Activated naive CD8-positive, alpha-beta T cell (primary cell): ENCODE measurements around the gene RFWD3.

Experiments
- H3K27ac Mint-ChIP-seq: one replicate; pipeline ENCODE4 v1.8.0; 2021; ENCODE audit warnings: mixed read lengths
- H3K27me3 Mint-ChIP-seq: one replicate; pipeline ENCODE4 v1.8.0; 2021; ENCODE audit warnings: mixed read lengths
- H3K36me3 Mint-ChIP-seq: one replicate; pipeline ENCODE4 v1.8.0; 2021; ENCODE audit warnings: mixed read lengths
- H3K4me1 Mint-ChIP-seq: one replicate; pipeline ENCODE4 v1.8.0; 2021; ENCODE audit warnings: low read depth, mixed read lengths
- H3K4me3 Mint-ChIP-seq: one replicate; pipeline ENCODE4 v1.8.0; 2021; ENCODE audit warnings: mild to moderate bottlenecking, mixed read lengths
- H3K9me3 Mint-ChIP-seq: one replicate; pipeline ENCODE4 v1.8.0; 2021; ENCODE audit warnings: low read depth, mixed read lengths

The RFWD3 gene

GRCh38 chr16:74666425-74667254 lies at the start of gene RFWD3:
TSS of gene RFWD3 (minus strand) at chr16:74666877. CDS start at chr16:74661449, 5,428 bp downstream.
- Mint-ChIP-seq H3K27me3 (no peaks in the 10 kb centered on the region), H3K27ac (peak within 1 kb of the TSS; percentile 96), H3K4me1 (peaks cover 41% of the 10 kb centered on the region), H3K4me3 (peak within 1 kb of the TSS; percentile 91), H3K9me3 (no peaks in the 10 kb centered on the region), H3K36me3 (peaks cover 2% of the 10 kb centered on the region)

DNA sequence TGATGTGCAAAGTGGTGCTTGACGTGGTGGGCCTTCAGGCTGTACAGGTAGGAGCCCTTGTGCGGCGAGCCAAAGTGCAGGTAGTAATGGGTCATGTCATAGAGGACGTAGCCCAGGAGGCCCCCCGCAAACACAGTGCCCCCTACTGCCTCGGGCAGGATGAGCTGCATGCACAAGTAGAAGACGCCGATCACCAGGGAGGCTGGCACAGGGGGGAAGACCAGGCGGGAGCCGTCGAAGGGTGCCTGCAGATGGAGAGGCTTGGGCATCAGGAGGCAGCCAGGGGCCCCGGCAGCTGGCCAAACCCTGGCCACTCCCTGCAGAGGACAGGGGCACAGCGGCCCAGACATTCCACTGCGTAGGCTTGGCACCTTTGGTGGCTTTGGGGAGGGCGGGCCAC lies 49.7 kb upstream of the RFWD3 start:
- H3K4me1 Mint-ChIP-seq, result no peaks in the 10 kb centered on the region
- no peaks in the 10 kb centered on the region for H3K36me3 Mint-ChIP-seq
- H3K9me3 Mint-ChIP-seq, result no peaks in the 10 kb centered on the region
- H3K27me3 Mint-ChIP-seq, result no peaks in the 10 kb centered on the region
- H3K4me3 Mint-ChIP-seq, result no peak overlapping the region
- no peak overlapping the region for H3K27ac Mint-ChIP-seq

DNA sequence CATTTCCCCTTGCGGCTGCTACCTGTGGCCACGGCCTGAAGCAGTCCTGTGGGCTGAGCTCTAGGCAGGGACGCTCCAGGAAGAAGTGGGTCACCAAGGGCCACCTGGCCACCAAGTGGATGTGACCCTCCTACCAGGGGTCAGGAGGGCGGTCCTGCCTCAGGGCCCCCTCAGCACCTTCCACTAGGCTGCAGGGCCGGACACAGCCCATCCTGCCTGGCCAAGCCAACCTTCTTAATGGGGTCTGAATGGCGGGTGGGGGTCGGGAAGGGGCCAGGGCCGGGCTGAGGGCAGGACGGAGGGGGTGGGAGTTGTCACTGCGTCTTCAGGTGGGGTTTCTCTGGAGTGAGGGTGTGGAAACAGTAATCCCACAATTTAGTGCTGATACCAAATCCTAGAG lies 47.2 kb upstream of the RFWD3 start:
- Mint-ChIP-seq H3K27me3 (no peaks in the 10 kb centered on the region), H3K4me1 (peaks cover 5% of the 10 kb centered on the region)

DNA sequence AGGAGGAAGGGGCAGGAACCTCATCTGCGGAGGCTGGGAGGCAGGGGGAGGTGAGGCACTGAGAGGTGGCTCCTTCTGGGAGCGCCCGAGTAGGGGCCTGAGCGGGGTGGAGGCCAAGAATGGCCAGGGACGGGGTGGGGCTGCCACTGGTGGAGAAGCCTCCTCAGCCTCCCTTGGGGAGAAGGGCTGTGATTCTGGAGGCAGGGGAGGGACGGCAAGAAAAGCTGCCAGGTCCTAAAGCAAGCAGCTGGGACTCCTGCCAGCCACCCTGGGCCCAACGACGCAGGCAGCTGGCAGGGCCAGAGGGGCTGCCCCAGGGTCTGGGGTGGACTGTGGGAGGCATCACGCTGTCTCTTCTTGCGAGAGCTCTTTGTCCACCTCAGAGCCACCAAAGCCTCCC lies 46.6 kb upstream of the RFWD3 start:
- Mint-ChIP-seq H3K27me3 (no peaks in the 10 kb centered on the region), H3K4me1 (peaks cover 5% of the 10 kb centered on the region), H3K4me3 (no peak overlapping the region), H3K36me3 (no peaks in the 10 kb centered on the region), H3K27ac (no peak overlapping the region), H3K9me3 (no peaks in the 10 kb centered on the region)

More for the DNA sequence above, 47.2 kb upstream of the RFWD3 start:
- Mint-ChIP-seq H3K4me3 (no peak overlapping the region), H3K27ac (no peak overlapping the region), H3K36me3 (no peaks in the 10 kb centered on the region), H3K9me3 (no peaks in the 10 kb centered on the region)

- Mint-ChIP-seq H3K27ac (no peak overlapping the region), H3K36me3 (no peaks in the 10 kb centered on the region), H3K4me1 (peaks cover 5% of the 10 kb centered on the region), H3K27me3 (no peaks in the 10 kb centered on the region), H3K4me3 (no peak overlapping the region), H3K9me3 (no peaks in the 10 kb centered on the region)
These were observed 45.3 kb upstream of the RFWD3 start for GRCh38 chr16:74711938-74712337.

DNA sequence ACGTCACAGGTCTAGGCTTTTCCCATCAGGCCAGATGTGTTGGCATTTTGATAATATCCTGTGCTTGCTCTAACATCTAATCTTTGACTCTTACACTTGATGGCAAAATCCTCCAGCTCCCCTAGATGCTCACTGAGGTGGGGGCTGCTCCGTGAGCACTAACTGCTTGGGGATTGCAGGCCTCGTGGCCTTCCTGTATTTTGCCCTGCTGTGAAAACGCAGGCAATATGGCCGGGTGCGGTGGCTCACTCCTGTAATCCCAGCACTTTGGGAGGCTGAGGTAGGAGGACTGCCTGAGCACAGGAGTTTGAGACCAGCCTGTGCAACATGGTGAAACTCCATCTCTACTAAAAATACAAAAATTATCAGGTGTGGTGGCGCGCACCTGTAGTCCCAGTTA lies 43.7 kb upstream of the RFWD3 start:
- H3K27me3 Mint-ChIP-seq, result no peaks in the 10 kb centered on the region
- peaks cover 5% of the 10 kb centered on the region for H3K4me1 Mint-ChIP-seq
- H3K36me3 Mint-ChIP-seq, result no peaks in the 10 kb centered on the region
- H3K4me3 Mint-ChIP-seq, result no peak overlapping the region
- H3K9me3 Mint-ChIP-seq, result no peaks in the 10 kb centered on the region
- H3K27ac Mint-ChIP-seq, result no peak overlapping the region

- Mint-ChIP-seq H3K4me3 (no peak overlapping the region), H3K36me3 (no peaks in the 10 kb centered on the region), H3K27ac (no peak overlapping the region), H3K9me3 (no peaks in the 10 kb centered on the region), H3K27me3 (no peaks in the 10 kb centered on the region), H3K4me1 (peaks cover 10% of the 10 kb centered on the region)
These were observed 42.8 kb upstream of the RFWD3 start for GRCh38 chr16:74709441-74709877.

- Mint-ChIP-seq H3K36me3 (peaks cover 4% of the 10 kb centered on the region), H3K9me3 (no peaks in the 10 kb centered on the region), H3K27me3 (no peaks in the 10 kb centered on the region), H3K4me1 (peaks cover 56% of the 10 kb centered on the region), H3K27ac (peak within 1 kb of the TSS; percentile 99), H3K4me3 (peak within 1 kb of the TSS; percentile 99)
These were observed 34.0 kb upstream of the RFWD3 start, which contains the start of gene MLKL for GRCh38 chr16:74700438-74701225. TSS of gene MLKL (minus strand) at chr16:74700862. CDS start at chr16:74695757, 5,105 bp downstream.

DNA sequence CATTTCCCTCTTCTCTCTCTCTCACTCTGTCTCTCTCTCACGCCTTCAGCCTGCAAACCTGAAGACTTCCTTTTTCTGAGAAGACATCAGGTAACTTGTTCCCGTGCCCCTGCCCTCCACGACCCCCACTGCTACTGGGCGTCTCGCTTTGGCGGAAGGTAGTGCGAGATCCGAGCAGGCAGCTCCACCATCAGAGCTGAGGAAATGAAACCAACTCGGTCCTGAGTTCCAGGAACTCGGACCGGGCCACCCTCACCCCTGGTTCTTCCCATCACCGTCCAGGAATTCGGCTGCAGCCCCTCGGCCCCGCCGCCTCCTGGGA lies 33.4 kb upstream of the RFWD3 start:
- Mint-ChIP-seq H3K27me3 (no peaks in the 10 kb centered on the region), H3K36me3 (peaks cover 4% of the 10 kb centered on the region), H3K9me3 (no peaks in the 10 kb centered on the region), H3K4me1 (peaks cover 54% of the 10 kb centered on the region), H3K4me3 (peak overlapping the region; percentile 99), H3K27ac (peak overlapping the region; percentile 99)

GRCh38 chr16:74699666-74700065 lies 33.0 kb upstream of the RFWD3 start:
- Mint-ChIP-seq H3K36me3 (peaks cover 4% of the 10 kb centered on the region), H3K4me1 (peaks cover 51% of the 10 kb centered on the region)

GRCh38 chr16:74698222-74698621 lies 31.5 kb upstream of the RFWD3 start:
- Mint-ChIP-seq H3K36me3 (peaks cover 4% of the 10 kb centered on the region), H3K27ac (peak overlapping the region; percentile 59), H3K9me3 (no peaks in the 10 kb centered on the region), H3K27me3 (no peaks in the 10 kb centered on the region), H3K4me3 (peak overlapping the region; percentile 99), H3K4me1 (peaks cover 53% of the 10 kb centered on the region)

More at GRCh38 chr16:74699666-74700065, 33.0 kb upstream of the RFWD3 start:
- H3K9me3 Mint-ChIP-seq, result no peaks in the 10 kb centered on the region
- peak overlapping the region; percentile 99 for H3K4me3 Mint-ChIP-seq
- peak overlapping the region; percentile 75 for H3K27ac Mint-ChIP-seq
- no peaks in the 10 kb centered on the region for H3K27me3 Mint-ChIP-seq

DNA sequence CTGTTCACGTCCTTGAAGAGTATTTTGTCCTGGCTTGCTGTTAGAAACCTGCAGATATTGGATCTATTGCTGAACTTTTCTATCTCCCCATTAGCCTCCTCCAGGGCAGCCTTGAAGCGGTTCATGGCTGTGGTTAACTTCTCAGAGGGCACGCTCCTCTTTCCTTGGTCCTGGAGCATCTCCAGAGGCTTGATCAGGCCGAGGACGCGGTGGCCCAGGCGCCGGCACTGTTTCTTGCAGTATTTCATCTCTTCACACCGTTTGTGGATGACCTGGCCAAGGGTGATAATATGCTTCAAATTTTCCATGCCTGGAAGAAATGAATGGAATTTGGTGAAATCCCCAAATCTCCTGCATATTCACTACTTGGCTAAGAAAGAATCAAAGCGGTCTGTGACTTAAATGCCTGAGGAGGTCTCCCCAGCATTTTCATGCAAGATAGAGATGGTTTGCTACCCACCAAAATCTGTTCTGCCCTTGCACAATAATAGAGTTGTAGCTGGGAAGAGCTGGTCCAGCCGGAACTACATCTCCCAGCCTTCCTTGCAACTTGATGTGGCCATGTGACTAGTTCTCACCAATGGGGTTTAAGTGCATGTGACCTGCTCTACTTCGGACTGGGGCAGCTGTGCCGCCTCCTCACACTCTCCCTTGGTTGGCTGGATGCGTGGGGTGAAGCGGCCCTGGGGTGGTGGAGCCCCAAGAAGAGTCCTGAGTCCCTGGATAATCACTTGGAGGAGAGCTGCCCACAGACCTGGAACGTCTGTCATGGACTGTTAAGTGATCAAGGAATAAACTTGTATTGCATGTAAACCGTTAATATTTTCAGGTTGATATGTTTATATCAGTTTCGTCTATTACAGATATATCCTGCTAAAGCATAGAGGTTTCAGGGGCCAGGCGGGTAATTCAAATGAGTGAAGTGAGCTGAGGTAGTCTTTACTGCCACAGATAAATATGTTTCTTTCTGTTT lies 29.1 kb upstream of the RFWD3 start:
- Mint-ChIP-seq H3K9me3 (no peaks in the 10 kb centered on the region), H3K4me1 (peaks cover 45% of the 10 kb centered on the region), H3K36me3 (peaks cover 16% of the 10 kb centered on the region), H3K27ac (no peak overlapping the region), H3K27me3 (no peaks in the 10 kb centered on the region), H3K4me3 (peak overlapping the region; percentile 82)

DNA sequence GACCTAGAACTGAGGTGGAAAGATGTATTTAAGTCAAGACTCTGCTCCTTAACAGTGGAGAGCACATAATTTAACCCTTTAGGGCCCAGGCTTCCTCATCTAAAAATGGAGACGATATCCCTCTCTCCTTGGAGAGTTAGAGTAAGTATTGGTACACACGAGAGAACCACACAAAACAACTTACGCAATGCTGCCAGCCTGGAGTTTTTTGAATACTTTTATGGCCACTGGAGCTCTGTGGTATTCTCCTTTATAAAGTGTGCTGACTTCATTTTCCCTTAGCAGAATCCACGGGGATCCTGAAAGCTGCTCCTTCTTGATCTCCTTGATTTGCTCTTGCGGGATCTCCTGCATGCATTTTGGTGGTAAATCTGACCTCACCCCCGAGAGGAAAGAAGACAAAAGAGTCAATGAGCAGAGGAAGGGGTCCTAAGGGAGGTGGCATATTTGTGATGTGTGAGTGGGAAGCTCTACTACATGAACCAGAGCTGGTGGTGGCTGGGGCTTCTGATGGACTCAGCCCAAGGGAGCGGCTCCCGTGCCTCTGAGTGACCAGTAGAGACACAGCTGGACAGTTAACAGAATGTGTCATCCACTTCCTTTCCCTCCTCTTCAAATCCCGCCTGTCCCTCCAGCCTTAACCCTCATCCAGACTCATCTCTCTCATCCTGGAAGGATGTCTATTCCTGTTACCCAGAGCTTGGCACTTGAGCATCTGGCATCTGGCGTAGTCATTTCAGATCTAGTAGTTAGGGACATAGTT lies 24.6 kb upstream of the RFWD3 start:
- no peaks in the 10 kb centered on the region for H3K9me3 Mint-ChIP-seq
- H3K36me3 Mint-ChIP-seq, result peaks cover 26% of the 10 kb centered on the region
- peaks cover 13% of the 10 kb centered on the region for H3K4me1 Mint-ChIP-seq
- H3K27ac Mint-ChIP-seq, result no peak overlapping the region
- no peaks in the 10 kb centered on the region for H3K27me3 Mint-ChIP-seq
- H3K4me3 Mint-ChIP-seq, result no peak overlapping the region

GRCh38 chr16:74682556-74682955 lies 15.9 kb upstream of the RFWD3 start:
- no peak overlapping the region for H3K4me3 Mint-ChIP-seq
- H3K27ac Mint-ChIP-seq, result no peak overlapping the region
- H3K9me3 Mint-ChIP-seq, result no peaks in the 10 kb centered on the region
- H3K27me3 Mint-ChIP-seq, result no peaks in the 10 kb centered on the region
- peaks cover 2% of the 10 kb centered on the region for H3K4me1 Mint-ChIP-seq
- H3K36me3 Mint-ChIP-seq, result peaks cover 5% of the 10 kb centered on the region
